Adrenal gland (tissue), 12 donors: Measurements from ENCODE around the gene GALNTL6. TPM values are rescaled to one million over a fixed set of nuclear protein-coding genes. Genes with fewer than 3 reads are reported as not detected.

Experiments used
- DNase-seq, 7 donors: peaks; one replicate each; pipeline ENCODE4 v3.0.0-alpha.2; 2019 to 2020
- H3K27ac ChIP-seq, 5 donors: fragments of 200-600 bp; sonication (generic) in 4 of 5; 1 replicate in 3 of 5; 2 replicates in 2 of 5; pipeline versions ENCODE4 v1.5.1 to v1.8.0; 2016 to 2020; ENCODE audit warnings: mild to moderate bottlenecking in 1 of 5
- H3K27me3 ChIP-seq: fragments of 200-600 bp; 2 replicates; pipeline ENCODE4 v1.8.0; 2021
- H3K36me3 ChIP-seq, 2 donors: fragments of 200-600 bp; replicated peaks in 1 of 2; 1 replicate in 1 of 2; 2 replicates in 1 of 2; pipeline versions ENCODE4 v1.5.1 to v1.8.0; 2018 to 2022
- H3K4me1 ChIP-seq, 2 donors: fragments of 200-600 bp; replicated peaks in 1 of 2; 1 replicate in 1 of 2; 2 replicates in 1 of 2; pipeline versions ENCODE4 v1.5.1 to v1.8.0; 2018 to 2021
- H3K4me3 ChIP-seq, 4 donors: fragments of 200-600 bp; sonication (generic) in 3 of 4; one replicate each; pipeline ENCODE4 v1.5.1; 2016 to 2018
- H3K9me3 ChIP-seq, 3 donors: fragments of 200-600 bp; sonication (generic) in 1 of 3; replicated peaks in 1 of 3; 1 replicate in 2 of 3; 2 replicates in 1 of 3; pipeline versions ENCODE4 v1.5.1 to v1.8.0; 2016 to 2021
- CTCF ChIP-seq, 6 experiments: fragments of 450-650 bp in 4 of 6; fragments of 200-600 bp in 2 of 6; sonication (generic) in 1 of 6; IDR thresholded peaks; 1 replicate in 5 of 6; 2 replicates in 1 of 6; pipeline versions ENCODE4 v1.5.1 to v1.8.0; 2016 to 2021; ENCODE audit warnings: antibody characterized with exemption in 6 of 6, mild to moderate bottlenecking in 2 of 6, moderate library complexity in 1 of 6
- POLR2A ChIP-seq, 2 donors: fragments of 450-650 bp; IDR thresholded peaks; one replicate each; pipeline ENCODE4 v1.6.1; 2017; ENCODE audit warnings: antibody characterized with exemption in 2 of 2, mild to moderate bottlenecking in 2 of 2, moderate library complexity in 1 of 2
- WGBS, 4 donors: extraction: QIAGEN DNeasy Blood & Tissue Kit in 2 of 4; methylation state at CpG; one replicate each; pipeline versions ENCODE4 v1.1.5 to v1.1.7; 2013 to 2017; 5-methylcytosine and 5-hydroxymethylcytosine counted together
- intact Hi-C, 2 donors: fragments of 100-400 bp; cut with DNase I; formaldehyde crosslinking; loops; one replicate each; pipeline versions ENCODE4 v1.14.1 to v1.15.0; 2022 to 2023
- polyA plus RNA-seq, 3 donors: library from polyadenylated mRNA; stranded (reverse); fragments of 200-250 nt in 2 of 3; fragments of 350-450 nt in 1 of 3; fragmentation: Illumina TruSeq in 1 of 3; extraction: RNeasy Lipid Tissue Mini Kit (QIAGEN cat#74804) in 1 of 3; gene quantifications; one replicate each; pipeline ENCODE4 v1.2.3, GENCODE V29; 2013 to 2014
- total RNA-seq, 9 donors: library from RNA; depleted of rRNA in 4 of 9; stranded (reverse); fragments of >200 nt in 4 of 9; fragments of 120-200 nt in 1 of 9; fragmentation: NEBNext Ultra II Directional in 1 of 9; extraction: Animal tissue kit (Norgen Biotek cat#: 25700) in 1 of 9; gene quantifications; one replicate each; pipeline versions ENCODE4 v1.1.0 to v1.2.4, GENCODE V29; 2013 to 2023
- donor health status: healthy with polysubstance abuse.
- donor health status: Bipolar disorder and iron deficiency.
- donor health status: DM: yes; HTN: yes; CAD: no.
- donor health status: DM: no; HTN: no; CAD: no.
- donor health status: DM: no; HTN: no; CAD: no.
- donor health status: DM: yes; HTN: yes; CAD: no.

Gene GALNTL6
- total and polyA plus RNA-seq, 12 donors = 0.10 to 0.96 (median 0.42) TPM; not detected in 1

GRCh38 chr4:171891038-171891437 is 77.8 kb downstream of the GALNTL6 start:
- no peaks in the 10 kb centered on the region for H3K27me3 ChIP-seq
- no peaks in the 10 kb centered on the region for H3K4me1 ChIP-seq
- no peak for DNase-seq
- no peaks in the 10 kb centered on the region for H3K9me3 ChIP-seq
- intact Hi-C loops = no loop called here
- no peaks in the 10 kb centered on the region for H3K36me3 ChIP-seq
- H3K4me3 ChIP-seq = no peak overlapping the region
- no peak overlapping the region for H3K27ac ChIP-seq
- WGBS, 4 donors = 51 to 62% (median 59%) methylated on average over 2 of the region's 2 CpGs
- TF ChIP-seq POLR2A (IDR thresholded peaks at IDR 0.05) = no peak
- TF ChIP-seq CTCF (IDR thresholded peaks at IDR 0.05) = no peak

GRCh38 chr4:171896426-171896825 is 83.2 kb downstream of the GALNTL6 start:
- WGBS, 4 donors = 67 to 72% (median 70%) methylated on average over 3 of the region's 3 CpGs
- intact Hi-C loops = no loop called here
- Histone ChIP-seq H3K4me1 (no peaks in the 10 kb centered on the region), H3K27me3 (no peaks in the 10 kb centered on the region), H3K9me3 (no peaks in the 10 kb centered on the region), H3K36me3 (no peaks in the 10 kb centered on the region), H3K27ac (no peak overlapping the region), H3K4me3 (no peak overlapping the region)
- TF ChIP-seq POLR2A (IDR thresholded peaks at IDR 0.05) = no peak
- no peak for TF ChIP-seq CTCF (IDR thresholded peaks at IDR 0.05)
- no peak for DNase-seq

GRCh38 chr4:171919314-171919713 is 106.1 kb downstream of the GALNTL6 start:
- H3K4me3 ChIP-seq = no peak overlapping the region
- intact Hi-C loops = no loop called here
- DNase-seq = no peak
- 69 to 77% (median 74%) methylated on average over 2 of the region's 2 CpGs for WGBS, 4 donors
- no peaks in the 10 kb centered on the region for H3K9me3 ChIP-seq
- no peak overlapping the region for H3K27ac ChIP-seq
- H3K36me3 ChIP-seq = no peaks in the 10 kb centered on the region
- H3K27me3 ChIP-seq = no peaks in the 10 kb centered on the region
- TF ChIP-seq CTCF (IDR thresholded peaks at IDR 0.05) (no peak), POLR2A (IDR thresholded peaks at IDR 0.05) (no peak)
- no peaks in the 10 kb centered on the region for H3K4me1 ChIP-seq

- Histone ChIP-seq H3K27me3 (no peaks in the 10 kb centered on the region), H3K27ac (no peak overlapping the region), H3K4me3 (no peak overlapping the region), H3K9me3 (no peaks in the 10 kb centered on the region), H3K36me3 (no peaks in the 10 kb centered on the region), H3K4me1 (no peaks in the 10 kb centered on the region)
- TF ChIP-seq POLR2A (IDR thresholded peaks at IDR 0.05) (no peak), CTCF (IDR thresholded peaks at IDR 0.05) (no peak)
- intact Hi-C loops = no loop called here
- no peak for DNase-seq
- 75 to 86% (median 83%) methylated on average over 3 of the region's 3 CpGs for WGBS, 4 donors
These were observed 107.7 kb downstream of the GALNTL6 start for GRCh38 chr4:171920901-171921300.
